VCaP (cell line): ENCODE results near the gene RHOV.

ENCODE experiments used
- H3K27ac ChIP-seq: fragments of 450-650 bp; 2 replicates; pipeline ENCODE4 v1.5.1; 2017
- CTCF ChIP-seq: fragments of 450-650 bp; conservative IDR thresholded peaks from 2 replicates; pipeline ENCODE4 v1.5.1; 2017; ENCODE audit warnings: mild to moderate bottlenecking, moderate library complexity

The RHOV gene

GRCh38 chr15:40893019-40893670 lies 19.1 kb upstream of the RHOV start:
- H3K27ac ChIP-seq: peak overlapping the region; percentile 85; the same call in 1 of the 2 replicates
- no peak for TF ChIP-seq CTCF

- no peak for TF ChIP-seq CTCF
- no peak overlapping the region for H3K27ac ChIP-seq
Observed at GRCh38 chr15:40892447-40893012, 18.5 kb upstream of the RHOV start.

GRCh38 chr15:40891810-40892446 lies 17.9 kb upstream of the RHOV start:
- peak; percentile 87 for TF ChIP-seq CTCF
- H3K27ac ChIP-seq: peak overlapping the region; percentile 25

GRCh38 chr15:40891138-40891537 lies 17.1 kb upstream of the RHOV start:
- peak overlapping the region; percentile 25 for H3K27ac ChIP-seq
- no peak for TF ChIP-seq CTCF

GRCh38 chr15:40889112-40889511 lies 15.1 kb upstream of the RHOV start:
- no peak overlapping the region for H3K27ac ChIP-seq
- no peak for TF ChIP-seq CTCF

- no peak overlapping the region for H3K27ac ChIP-seq
- no peak for TF ChIP-seq CTCF
Observed at GRCh38 chr15:40886586-40886985, 12.6 kb upstream of the RHOV start.

- no peak overlapping the region for H3K27ac ChIP-seq
- TF ChIP-seq CTCF: no peak
Observed at GRCh38 chr15:40881351-40881750, 7.3 kb upstream of the RHOV start.
